Activated CD4-positive, alpha-beta T cell treated with anti-CD3 and anti-CD28 coated beads for 4 hours (primary cell): Measurements from ENCODE around the gene PLIN4.

Experiments used
- DNase-seq, 2 donors: peaks; one replicate each; pipeline ENCODE4 v3.0.0-alpha.2; 2020

Gene PLIN4

GRCh38 chr19:4505570-4506448 is 12.5 kb downstream of the PLIN4 start:
- DNase-seq, result no peak

- DNase-seq, result no peak
Observed at GRCh38 chr19:4504891-4505569, 13.3 kb downstream of the PLIN4 start.

- DNase-seq, result no peak
Observed at GRCh38 chr19:4504297-4504701, 14.0 kb downstream of the PLIN4 start.

GRCh38 chr19:4503825-4504170 is 14.5 kb downstream of the PLIN4 start:
- no peak for DNase-seq

- DNase-seq, result no peak
Observed at GRCh38 chr19:4503132-4503824, 15.0 kb downstream of the PLIN4 start.

- DNase-seq, result no peak
Observed at GRCh38 chr19:4502282-4503131, 15.8 kb downstream of the PLIN4 start.

GRCh38 chr19:4501691-4502090 is 16.6 kb downstream of the PLIN4 start:
- DNase-seq, result no peak

GRCh38 chr19:4500841-4501591 is 17.3 kb downstream of the PLIN4 start:
- no peak for DNase-seq

- DNase-seq, result no peak
Observed at GRCh38 chr19:4499855-4500254, 18.4 kb downstream of the PLIN4 start.

GRCh38 chr19:4499318-4499717 is 19.0 kb downstream of the PLIN4 start:
- no peak for DNase-seq

GRCh38 chr19:4498694-4499093 is 19.6 kb downstream of the PLIN4 start:
- DNase-seq, result no peak

GRCh38 chr19:4497770-4498389 is 20.4 kb downstream of the PLIN4 start:
- no peak for DNase-seq

GRCh38 chr19:4496304-4496703 is 22.0 kb downstream of the PLIN4 start:
- DNase-seq, result no peak

GRCh38 chr19:4495471-4495870 is 22.8 kb downstream of the PLIN4 start:
- no peak for DNase-seq

- DNase-seq, result no peak
Observed at GRCh38 chr19:4494691-4495064, 23.6 kb downstream of the PLIN4 start.

GRCh38 chr19:4493929-4494690 is 24.2 kb downstream of the PLIN4 start:
- no peak for DNase-seq

- DNase-seq, result no peak
Observed at GRCh38 chr19:4493104-4493928, 25.0 kb downstream of the PLIN4 start.

GRCh38 chr19:4492337-4493103 is 25.8 kb downstream of the PLIN4 start:
- DNase-seq, result no peak

- DNase-seq, result no peak
Observed at GRCh38 chr19:4491446-4491845, 26.8 kb downstream of the PLIN4 start.
